ENCODE results near the gene HDHD2.
"Not testable (repeated sequence)": the region's sequence is repeated elsewhere in the genome, so short reads cannot be mapped to it uniquely, and the experiment has no call there.

DNA sequence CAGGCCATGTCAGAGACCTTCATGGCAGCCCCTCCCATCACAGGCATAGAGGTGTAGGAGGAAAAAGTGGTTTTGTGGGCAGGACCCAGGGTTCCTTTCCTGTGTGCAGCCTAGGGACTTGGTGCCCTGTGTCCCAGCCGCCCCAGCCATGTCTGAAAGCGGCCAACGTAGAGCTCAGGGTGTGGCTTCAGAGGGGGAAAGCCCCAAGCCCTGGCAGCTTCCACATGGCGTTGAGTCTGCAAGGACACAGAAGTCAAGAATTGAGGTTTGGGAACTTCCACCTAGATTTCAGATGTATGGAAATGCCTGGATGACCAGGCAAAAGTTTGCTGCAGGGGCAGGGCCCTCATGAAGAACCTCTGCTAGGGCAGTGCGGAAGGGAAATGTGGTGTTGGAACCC lies 31.9 kb upstream of the HDHD2 start:
- TF ChIP-seq, protein P1, sequence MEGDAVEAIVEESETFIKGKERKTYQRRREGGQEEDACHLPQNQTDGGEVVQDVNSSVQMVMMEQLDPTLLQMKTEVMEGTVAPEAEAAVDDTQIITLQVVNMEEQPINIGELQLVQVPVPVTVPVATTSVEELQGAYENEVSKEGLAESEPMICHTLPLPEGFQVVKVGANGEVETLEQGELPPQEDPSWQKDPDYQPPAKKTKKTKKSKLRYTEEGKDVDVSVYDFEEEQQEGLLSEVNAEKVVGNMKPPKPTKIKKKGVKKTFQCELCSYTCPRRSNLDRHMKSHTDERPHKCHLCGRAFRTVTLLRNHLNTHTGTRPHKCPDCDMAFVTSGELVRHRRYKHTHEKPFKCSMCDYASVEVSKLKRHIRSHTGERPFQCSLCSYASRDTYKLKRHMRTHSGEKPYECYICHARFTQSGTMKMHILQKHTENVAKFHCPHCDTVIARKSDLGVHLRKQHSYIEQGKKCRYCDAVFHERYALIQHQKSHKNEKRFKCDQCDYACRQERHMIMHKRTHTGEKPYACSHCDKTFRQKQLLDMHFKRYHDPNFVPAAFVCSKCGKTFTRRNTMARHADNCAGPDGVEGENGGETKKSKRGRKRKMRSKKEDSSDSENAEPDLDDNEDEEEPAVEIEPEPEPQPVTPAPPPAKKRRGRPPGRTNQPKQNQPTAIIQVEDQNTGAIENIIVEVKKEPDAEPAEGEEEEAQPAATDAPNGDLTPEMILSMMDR (IDR thresholded peaks at IDR 0.05), result not testable (repeated sequence)
- TF ChIP-seq POLR2A (IDR thresholded peaks at IDR 0.05), result not testable (repeated sequence)
